GM23338 (cell line): ENCODE results near the gene CACNA2D1. TPM values are rescaled to one million over a fixed set of nuclear protein-coding genes. Genes with fewer than 3 reads are reported as not detected.

Experiments
- ATAC-seq: fragments of 200-7000 bp; cut with Tn5 transposase; 3 replicates; pipeline ENCODE4 v1.9.1; 2020
- DNase-seq: peaks from one replicate; pipeline ENCODE4 v3.0.0-alpha.2; 2015; ENCODE audit warnings: low spot score
- H2AFZ ChIP-seq: fragments of 200-600 bp; sonication (generic); 2 replicates; pipeline ENCODE4 v1.8.0; 2016; ENCODE audit warnings: antibody characterized with exemption, mild to moderate bottlenecking, moderate library complexity
- H3F3A ChIP-seq: fragments of 200-600 bp; sonication (generic); replicated peaks from 2 replicates; pipeline ENCODE4 v1.8.0; 2017; ENCODE audit warnings: antibody characterized with exemption, mixed run types, low read depth
- H3K27ac ChIP-seq: fragments of 200-600 bp; sonication (generic); 2 replicates; pipeline ENCODE4 v1.6.1; 2016; ENCODE audit warnings: low read depth
- H3K27me3 ChIP-seq: fragments of 200-600 bp; sonication (generic); 2 replicates; pipeline ENCODE4 v1.8.0; 2016; ENCODE audit warnings: mild to moderate bottlenecking, mixed run types, moderate library complexity; ENCODE audit not compliant: insufficient read depth
- H3K36me3 ChIP-seq: fragments of 200-600 bp; sonication (generic); 2 replicates; pipeline ENCODE4 v1.8.0; 2016; ENCODE audit warnings: mild to moderate bottlenecking; ENCODE audit not compliant: insufficient read depth
- H3K4me1 ChIP-seq: fragments of 200-600 bp; sonication (generic); 2 replicates; pipeline ENCODE4 v1.8.0; 2016; ENCODE audit warnings: mild to moderate bottlenecking, moderate library complexity; ENCODE audit not compliant: insufficient read depth
- H3K4me2 ChIP-seq: fragments of 200-600 bp; sonication (generic); 2 replicates; pipeline ENCODE4 v1.7.1; 2017; ENCODE audit warnings: mixed run types
- H3K4me3 ChIP-seq: fragments of 200-600 bp; sonication (generic); 2 replicates; pipeline ENCODE4 v1.6.1; 2016; ENCODE audit warnings: mixed run types
- H3K79me2 ChIP-seq: fragments of 200-600 bp; sonication (generic); replicated peaks from 2 replicates; pipeline ENCODE4 v1.8.0; 2017; ENCODE audit warnings: mild to moderate bottlenecking; ENCODE audit not compliant: insufficient read depth
- H3K9me2 ChIP-seq: fragments of 200-600 bp; sonication (generic); 2 replicates; pipeline ENCODE4 v1.8.0; 2017; ENCODE audit not compliant: insufficient read depth
- H4K20me1 ChIP-seq: fragments of 200-600 bp; sonication (generic); replicated peaks from 2 replicates; pipeline ENCODE4 v1.8.0; 2017; ENCODE audit warnings: mild to moderate bottlenecking; ENCODE audit not compliant: insufficient read depth
- H3K27ac Mint-ChIP-seq: 2 replicates; pipeline ENCODE4 v1.8.0; 2020; ENCODE audit warnings: inconsistent platforms, mild to moderate bottlenecking, moderate library complexity, mixed read lengths
- H3K27me3 Mint-ChIP-seq: 3 replicates; pipeline ENCODE4 v1.8.0; 2022; ENCODE audit warnings: low read depth, mild to moderate bottlenecking, moderate library complexity, mixed read lengths, inconsistent platforms; ENCODE audit not compliant: insufficient read depth, poor library complexity
- H3K36me3 Mint-ChIP-seq: 3 replicates; pipeline ENCODE4 v1.8.0; 2021; ENCODE audit warnings: low read depth, mild to moderate bottlenecking, inconsistent platforms, moderate library complexity, mixed read lengths
- H3K4me1 Mint-ChIP-seq: 3 replicates; pipeline ENCODE4 v1.8.0; 2020; ENCODE audit warnings: mild to moderate bottlenecking, inconsistent platforms, mixed read lengths
- H3K4me3 Mint-ChIP-seq: 3 replicates; pipeline ENCODE4 v1.8.0; 2021; ENCODE audit warnings: moderate library complexity, mild to moderate bottlenecking, inconsistent platforms, mixed read lengths
- H3K9me3 Mint-ChIP-seq: 3 replicates; pipeline ENCODE4 v1.8.0; 2020; ENCODE audit warnings: moderate library complexity, mild to moderate bottlenecking, inconsistent platforms, mixed read lengths
- CREB1 ChIP-seq: fragments of 250-450 bp; sonication (Bioruptor Pico); IDR thresholded peaks from 2 replicates; pipeline ENCODE4 v1.5.0; 2020; ENCODE audit warnings: low read depth, mild to moderate bottlenecking, moderate library complexity
- ETS1 ChIP-seq: IDR thresholded peaks from 2 replicates; pipeline ENCODE4 v1.6.1; 2016; ENCODE audit warnings: antibody characterized with exemption
- EZH2 ChIP-seq: fragments of 200-600 bp; sonication (generic); IDR thresholded peaks from one replicate; pipeline ENCODE4 v1.8.0; 2017; ENCODE audit warnings: antibody characterized with exemption, mild to moderate bottlenecking, low read depth; ENCODE audit not compliant: unreplicated experiment
- EZH2phosphoT487 ChIP-seq: fragments of 200-600 bp; sonication (generic); IDR thresholded peaks from one replicate; pipeline ENCODE4 v1.8.1; 2018; ENCODE audit warnings: antibody characterized with exemption; ENCODE audit not compliant: unreplicated experiment
- JUNB ChIP-seq: IDR thresholded peaks from one replicate; pipeline ENCODE4 v1.6.1; 2016; ENCODE audit warnings: antibody characterized with exemption; ENCODE audit not compliant: unreplicated experiment
- NANOG ChIP-seq: IDR thresholded peaks from 2 replicates; pipeline ENCODE4 v1.6.1; 2016; ENCODE audit warnings: antibody characterized with exemption, borderline replicate concordance
- POLR2AphosphoS5 ChIP-seq: IDR thresholded peaks from 2 replicates; pipeline ENCODE4 v1.6.1; 2016; ENCODE audit warnings: antibody characterized with exemption, low read depth
- STAT1 ChIP-seq: IDR thresholded peaks from one replicate; pipeline ENCODE4 v1.6.1; 2016; ENCODE audit warnings: antibody characterized with exemption; ENCODE audit not compliant: unreplicated experiment
- ZNF114 ChIP-seq: fragments of 250-450 bp; sonication (Bioruptor Pico); IDR thresholded peaks from 2 replicates; pipeline ENCODE4 v1.5.0; 2020; ENCODE audit warnings: mild to moderate bottlenecking, moderate library complexity
- ZNF331 ChIP-seq: fragments of 250-450 bp; sonication (Bioruptor Pico); IDR thresholded peaks from 2 replicates; pipeline ENCODE4 v1.5.0; 2020; ENCODE audit warnings: low read depth, mild to moderate bottlenecking, moderate library complexity
- polyA plus RNA-seq: library from polyadenylated mRNA; unstranded; fragments of >200 nt; fragmentation: Nextera tagmentation; extraction: Ambion mirVana; gene quantifications from 2 replicates; pipeline ENCODE4 v1.2.1, GENCODE V29; 2016
- total RNA-seq: library from RNA; depleted of rRNA; stranded (reverse); fragments of >200 nt; shearing (Covaris generic); gene quantifications from 2 replicates; pipeline ENCODE4 v1.2.3, GENCODE V29; 2014
- TF ChIP-seq, protein P1 (sequence below), 2 experiments: fragments of 200-600 bp in 1 of 2; sonication (generic) in 1 of 2; conservative IDR thresholded peaks; 2 replicates each; pipeline versions ENCODE4 v1.5.1 to v1.6.1; 2016 to 2017; ENCODE audit warnings: antibody characterized with exemption in 2 of 2, low read depth in 2 of 2, mild to moderate bottlenecking in 2 of 2, moderate library complexity in 1 of 2
- TF ChIP-seq, protein P2 (sequence below): fragments of 250-450 bp; sonication (Bioruptor Pico); IDR thresholded peaks from 2 replicates; pipeline ENCODE4 v1.5.0; 2020; ENCODE audit warnings: mild to moderate bottlenecking, moderate library complexity
- TF ChIP-seq, protein P3 (sequence below): IDR thresholded peaks from one replicate; pipeline ENCODE4 v1.6.1; 2018; ENCODE audit warnings: antibody characterized with exemption; ENCODE audit not compliant: unreplicated experiment

The CACNA2D1 gene
- total and polyA plus RNA-seq, 2 experiments from 2014 or later: 7.0 to 20.4 TPM

DNA sequence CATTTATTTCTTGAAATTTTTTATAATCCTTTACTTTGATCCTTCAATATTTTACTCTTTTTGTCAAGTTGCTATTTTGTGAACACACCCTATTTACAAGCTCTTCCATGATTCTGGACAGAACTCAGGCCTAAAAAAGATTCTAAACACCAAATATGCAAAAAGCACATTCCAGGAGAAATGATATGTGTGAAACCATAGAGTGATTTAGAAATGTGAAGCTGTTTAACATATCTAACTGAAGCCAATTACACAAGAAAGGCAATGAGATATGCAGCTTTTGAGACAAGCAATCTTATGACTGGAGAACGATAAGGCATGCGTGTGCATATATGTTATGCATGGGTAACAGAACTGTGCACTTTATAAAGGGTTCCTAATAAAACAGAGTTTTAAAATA lies 243.0 kb downstream of the CACNA2D1 start:
- peaks cover 4% of the 10 kb centered on the region; the same call in 1 of the 3 replicates for H3K4me1 Mint-ChIP-seq

More for the DNA sequence above, 243.0 kb downstream of the CACNA2D1 start:
- Histone ChIP-seq H3F3A (no peaks in the 10 kb centered on the region), H3K4me1 (no peaks in the 10 kb centered on the region; the same call in 1 of the 2 replicates), H3K79me2 (no peaks in the 10 kb centered on the region), H3K27me3 (no peaks in the 10 kb centered on the region), H4K20me1 (no peaks in the 10 kb centered on the region), H3K4me3 (no peak overlapping the region), H3K9me2 (no peaks in the 10 kb centered on the region), H3K4me2 (no peak overlapping the region), H3K36me3 (no peaks in the 10 kb centered on the region), H3K27ac (no peak overlapping the region), H2AFZ (no peak overlapping the region)
- Mint-ChIP-seq H3K27ac (no peak overlapping the region), H3K36me3 (peaks cover 18% of the 10 kb centered on the region; the same call in 2 of the 3 replicates), H3K9me3 (peaks cover 6% of the 10 kb centered on the region; the same call in 2 of the 3 replicates), H3K27me3 (no peaks in the 10 kb centered on the region), H3K4me3 (no peak overlapping the region)
- DNase-seq (no peak), ATAC-seq (no peak)
- no peak for TF ChIP-seq ZNF114 (CRISPR knock-in tag)
- no peak for TF ChIP-seq EZH2
- TF ChIP-seq, protein P1, sequence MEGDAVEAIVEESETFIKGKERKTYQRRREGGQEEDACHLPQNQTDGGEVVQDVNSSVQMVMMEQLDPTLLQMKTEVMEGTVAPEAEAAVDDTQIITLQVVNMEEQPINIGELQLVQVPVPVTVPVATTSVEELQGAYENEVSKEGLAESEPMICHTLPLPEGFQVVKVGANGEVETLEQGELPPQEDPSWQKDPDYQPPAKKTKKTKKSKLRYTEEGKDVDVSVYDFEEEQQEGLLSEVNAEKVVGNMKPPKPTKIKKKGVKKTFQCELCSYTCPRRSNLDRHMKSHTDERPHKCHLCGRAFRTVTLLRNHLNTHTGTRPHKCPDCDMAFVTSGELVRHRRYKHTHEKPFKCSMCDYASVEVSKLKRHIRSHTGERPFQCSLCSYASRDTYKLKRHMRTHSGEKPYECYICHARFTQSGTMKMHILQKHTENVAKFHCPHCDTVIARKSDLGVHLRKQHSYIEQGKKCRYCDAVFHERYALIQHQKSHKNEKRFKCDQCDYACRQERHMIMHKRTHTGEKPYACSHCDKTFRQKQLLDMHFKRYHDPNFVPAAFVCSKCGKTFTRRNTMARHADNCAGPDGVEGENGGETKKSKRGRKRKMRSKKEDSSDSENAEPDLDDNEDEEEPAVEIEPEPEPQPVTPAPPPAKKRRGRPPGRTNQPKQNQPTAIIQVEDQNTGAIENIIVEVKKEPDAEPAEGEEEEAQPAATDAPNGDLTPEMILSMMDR (conservative IDR thresholded peaks at IDR 0.05; ENCODE audit: low read depth in 2 of 2): no peak
- no peak for TF ChIP-seq ZNF331 (CRISPR knock-in tag)
- TF ChIP-seq, protein P2, sequence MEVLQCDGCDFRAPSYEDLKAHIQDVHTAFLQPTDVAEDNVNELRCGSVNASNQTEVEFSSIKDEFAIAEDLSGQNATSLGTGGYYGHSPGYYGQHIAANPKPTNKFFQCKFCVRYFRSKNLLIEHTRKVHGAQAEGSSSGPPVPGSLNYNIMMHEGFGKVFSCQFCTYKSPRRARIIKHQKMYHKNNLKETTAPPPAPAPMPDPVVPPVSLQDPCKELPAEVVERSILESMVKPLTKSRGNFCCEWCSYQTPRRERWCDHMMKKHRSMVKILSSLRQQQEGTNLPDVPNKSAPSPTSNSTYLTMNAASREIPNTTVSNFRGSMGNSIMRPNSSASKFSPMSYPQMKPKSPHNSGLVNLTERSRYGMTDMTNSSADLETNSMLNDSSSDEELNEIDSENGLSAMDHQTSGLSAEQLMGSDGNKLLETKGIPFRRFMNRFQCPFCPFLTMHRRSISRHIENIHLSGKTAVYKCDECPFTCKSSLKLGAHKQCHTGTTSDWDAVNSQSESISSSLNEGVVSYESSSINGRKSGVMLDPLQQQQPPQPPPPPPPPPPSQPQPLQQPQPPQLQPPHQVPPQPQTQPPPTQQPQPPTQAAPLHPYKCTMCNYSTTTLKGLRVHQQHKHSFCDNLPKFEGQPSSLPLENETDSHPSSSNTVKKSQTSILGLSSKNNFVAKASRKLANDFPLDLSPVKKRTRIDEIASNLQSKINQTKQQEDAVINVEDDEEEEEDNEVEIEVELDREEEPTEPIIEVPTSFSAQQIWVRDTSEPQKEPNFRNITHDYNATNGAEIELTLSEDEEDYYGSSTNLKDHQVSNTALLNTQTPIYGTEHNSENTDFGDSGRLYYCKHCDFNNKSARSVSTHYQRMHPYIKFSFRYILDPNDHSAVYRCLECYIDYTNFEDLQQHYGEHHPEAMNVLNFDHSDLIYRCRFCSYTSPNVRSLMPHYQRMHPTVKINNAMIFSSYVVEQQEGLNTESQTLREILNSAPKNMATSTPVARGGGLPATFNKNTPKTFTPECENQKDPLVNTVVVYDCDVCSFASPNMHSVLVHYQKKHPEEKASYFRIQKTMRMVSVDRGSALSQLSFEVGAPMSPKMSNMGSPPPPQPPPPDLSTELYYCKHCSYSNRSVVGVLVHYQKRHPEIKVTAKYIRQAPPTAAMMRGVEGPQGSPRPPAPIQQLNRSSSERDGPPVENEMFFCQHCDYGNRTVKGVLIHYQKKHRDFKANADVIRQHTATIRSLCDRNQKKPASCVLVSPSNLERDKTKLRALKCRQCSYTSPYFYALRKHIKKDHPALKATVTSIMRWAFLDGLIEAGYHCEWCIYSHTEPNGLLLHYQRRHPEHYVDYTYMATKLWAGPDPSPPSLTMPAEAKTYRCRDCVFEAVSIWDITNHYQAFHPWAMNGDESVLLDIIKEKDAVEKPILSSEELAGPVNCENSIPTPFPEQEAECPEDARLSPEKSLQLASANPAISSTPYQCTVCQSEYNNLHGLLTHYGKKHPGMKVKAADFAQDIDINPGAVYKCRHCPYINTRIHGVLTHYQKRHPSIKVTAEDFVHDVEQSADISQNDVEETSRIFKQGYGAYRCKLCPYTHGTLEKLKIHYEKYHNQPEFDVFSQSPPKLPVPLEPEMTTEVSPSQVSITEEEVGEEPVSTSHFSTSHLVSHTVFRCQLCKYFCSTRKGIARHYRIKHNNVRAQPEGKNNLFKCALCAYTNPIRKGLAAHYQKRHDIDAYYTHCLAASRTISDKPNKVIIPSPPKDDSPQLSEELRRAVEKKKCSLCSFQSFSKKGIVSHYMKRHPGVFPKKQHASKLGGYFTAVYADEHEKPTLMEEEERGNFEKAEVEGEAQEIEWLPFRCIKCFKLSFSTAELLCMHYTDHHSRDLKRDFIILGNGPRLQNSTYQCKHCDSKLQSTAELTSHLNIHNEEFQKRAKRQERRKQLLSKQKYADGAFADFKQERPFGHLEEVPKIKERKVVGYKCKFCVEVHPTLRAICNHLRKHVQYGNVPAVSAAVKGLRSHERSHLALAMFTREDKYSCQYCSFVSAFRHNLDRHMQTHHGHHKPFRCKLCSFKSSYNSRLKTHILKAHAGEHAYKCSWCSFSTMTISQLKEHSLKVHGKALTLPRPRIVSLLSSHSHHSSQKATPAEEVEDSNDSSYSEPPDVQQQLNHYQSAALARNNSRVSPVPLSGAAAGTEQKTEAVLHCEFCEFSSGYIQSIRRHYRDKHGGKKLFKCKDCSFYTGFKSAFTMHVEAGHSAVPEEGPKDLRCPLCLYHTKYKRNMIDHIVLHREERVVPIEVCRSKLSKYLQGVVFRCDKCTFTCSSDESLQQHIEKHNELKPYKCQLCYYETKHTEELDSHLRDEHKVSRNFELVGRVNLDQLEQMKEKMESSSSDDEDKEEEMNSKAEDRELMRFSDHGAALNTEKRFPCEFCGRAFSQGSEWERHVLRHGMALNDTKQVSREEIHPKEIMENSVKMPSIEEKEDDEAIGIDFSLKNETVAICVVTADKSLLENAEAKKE (CRISPR knock-in tag): no peak
- TF ChIP-seq, protein P3, sequence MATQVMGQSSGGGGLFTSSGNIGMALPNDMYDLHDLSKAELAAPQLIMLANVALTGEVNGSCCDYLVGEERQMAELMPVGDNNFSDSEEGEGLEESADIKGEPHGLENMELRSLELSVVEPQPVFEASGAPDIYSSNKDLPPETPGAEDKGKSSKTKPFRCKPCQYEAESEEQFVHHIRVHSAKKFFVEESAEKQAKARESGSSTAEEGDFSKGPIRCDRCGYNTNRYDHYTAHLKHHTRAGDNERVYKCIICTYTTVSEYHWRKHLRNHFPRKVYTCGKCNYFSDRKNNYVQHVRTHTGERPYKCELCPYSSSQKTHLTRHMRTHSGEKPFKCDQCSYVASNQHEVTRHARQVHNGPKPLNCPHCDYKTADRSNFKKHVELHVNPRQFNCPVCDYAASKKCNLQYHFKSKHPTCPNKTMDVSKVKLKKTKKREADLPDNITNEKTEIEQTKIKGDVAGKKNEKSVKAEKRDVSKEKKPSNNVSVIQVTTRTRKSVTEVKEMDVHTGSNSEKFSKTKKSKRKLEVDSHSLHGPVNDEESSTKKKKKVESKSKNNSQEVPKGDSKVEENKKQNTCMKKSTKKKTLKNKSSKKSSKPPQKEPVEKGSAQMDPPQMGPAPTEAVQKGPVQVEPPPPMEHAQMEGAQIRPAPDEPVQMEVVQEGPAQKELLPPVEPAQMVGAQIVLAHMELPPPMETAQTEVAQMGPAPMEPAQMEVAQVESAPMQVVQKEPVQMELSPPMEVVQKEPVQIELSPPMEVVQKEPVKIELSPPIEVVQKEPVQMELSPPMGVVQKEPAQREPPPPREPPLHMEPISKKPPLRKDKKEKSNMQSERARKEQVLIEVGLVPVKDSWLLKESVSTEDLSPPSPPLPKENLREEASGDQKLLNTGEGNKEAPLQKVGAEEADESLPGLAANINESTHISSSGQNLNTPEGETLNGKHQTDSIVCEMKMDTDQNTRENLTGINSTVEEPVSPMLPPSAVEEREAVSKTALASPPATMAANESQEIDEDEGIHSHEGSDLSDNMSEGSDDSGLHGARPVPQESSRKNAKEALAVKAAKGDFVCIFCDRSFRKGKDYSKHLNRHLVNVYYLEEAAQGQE: no peak
- TF ChIP-seq JUNB: no peak
- no peak for TF ChIP-seq ETS1
- TF ChIP-seq NANOG: no peak
- no peak for TF ChIP-seq CREB1 (CRISPR knock-in tag)
- no peak for TF ChIP-seq EZH2phosphoT487
- TF ChIP-seq POLR2AphosphoS5: no peak
- TF ChIP-seq STAT1: no peak
